SH-SY5Y (cell line): Measurements from ENCODE around the gene ULK4.

Experiments
- GATA2 ChIP-seq: IDR thresholded peaks from 2 replicates; pipeline ENCODE4 v1.6.1; 2011; ENCODE audit warnings: mild to moderate bottlenecking, low read depth, low read length
- GATA3 ChIP-seq: IDR thresholded peaks from 2 replicates; pipeline ENCODE4 v1.6.1; 2011; ENCODE audit warnings: low read depth, mild to moderate bottlenecking, low read length, moderate library complexity

DNA sequence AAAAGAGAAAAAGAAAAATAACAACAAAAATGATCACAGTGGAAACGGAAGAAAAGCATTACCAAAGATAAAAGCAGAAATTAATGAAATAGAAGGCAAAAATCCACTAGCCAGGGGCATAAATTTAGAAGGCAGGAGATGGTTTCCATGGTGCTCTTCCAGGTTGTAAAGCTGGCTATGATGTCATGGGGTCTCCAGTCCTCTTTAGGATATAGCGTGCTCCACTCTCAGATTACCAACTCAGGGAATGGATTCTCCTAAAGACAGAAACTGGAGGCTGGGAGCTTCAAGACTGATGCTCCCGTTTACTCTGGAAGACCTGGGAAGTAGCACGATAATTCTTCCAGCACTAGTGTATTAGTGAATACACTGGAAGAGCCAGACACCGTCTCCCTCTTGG lies 10.9 kb upstream of the ULK4 start:
- TF ChIP-seq GATA2 (no peak), GATA3 (no peak)
